Endodermal cell (in vitro differentiated cells): ENCODE results near the gene CHRDL2. TPM values are rescaled to one million over a fixed set of nuclear protein-coding genes. Genes with fewer than 3 reads are reported as not detected.
"Not testable (repeated sequence)": the region's sequence is repeated elsewhere in the genome, so short reads cannot be mapped to it uniquely, and the experiment has no call there.

Experiments
- DNase-seq: peaks from one replicate; pipeline ENCODE4 v3.0.0-alpha.2; 2017
- H3K27ac ChIP-seq: 2 replicates; pipeline ENCODE4 v1.5.1; 2013; ENCODE audit warnings: mild to moderate bottlenecking, low read depth, low read length, moderate library complexity
- H3K27me3 ChIP-seq: 2 replicates; pipeline ENCODE4 v1.6.1; 2013; ENCODE audit warnings: mild to moderate bottlenecking, low read length, moderate library complexity; ENCODE audit not compliant: insufficient read depth, control insufficient read depth, poor library complexity, severe bottlenecking
- H3K36me3 ChIP-seq: 2 replicates; pipeline ENCODE4 v1.7.0; 2013; ENCODE audit warnings: mild to moderate bottlenecking, low read length, moderate library complexity; ENCODE audit not compliant: control insufficient read depth, insufficient read depth
- H3K4me1 ChIP-seq: one replicate; pipeline ENCODE4 v1.7.0; 2013; ENCODE audit warnings: low read length; ENCODE audit not compliant: control insufficient read depth, insufficient read depth
- H3K4me3 ChIP-seq: 2 replicates; pipeline ENCODE4 v1.5.1; 2013; ENCODE audit warnings: mild to moderate bottlenecking, low read length, moderate library complexity
- H3K9ac ChIP-seq: 2 replicates; pipeline ENCODE4 v1.6.1; 2013; ENCODE audit warnings: mild to moderate bottlenecking, low read length, moderate library complexity; ENCODE audit not compliant: poor library complexity, severe bottlenecking; ENCODE audit errors: extremely low read depth
- H3K9me3 ChIP-seq: 2 replicates; pipeline ENCODE4 v1.6.1; 2013; ENCODE audit warnings: mild to moderate bottlenecking, low read length, moderate library complexity; ENCODE audit not compliant: control insufficient read depth
- H3K27ac Mint-ChIP-seq: 2 replicates; pipeline ENCODE4 v1.8.0; 2020; ENCODE audit warnings: mixed read lengths
- H3K27me3 Mint-ChIP-seq: 2 replicates; pipeline ENCODE4 v1.8.0; 2021; ENCODE audit warnings: mild to moderate bottlenecking, mixed read lengths; ENCODE audit not compliant: insufficient read depth
- H3K36me3 Mint-ChIP-seq: 2 replicates; pipeline ENCODE4 v1.8.0; 2020; ENCODE audit warnings: low read depth, mixed read lengths
- H3K4me1 Mint-ChIP-seq: 2 replicates; pipeline ENCODE4 v1.8.0; 2020; ENCODE audit warnings: mixed read lengths
- H3K4me3 Mint-ChIP-seq: 2 replicates; pipeline ENCODE4 v1.8.0; 2020; ENCODE audit warnings: mild to moderate bottlenecking, moderate library complexity, mixed read lengths
- H3K9me3 Mint-ChIP-seq: 2 replicates; pipeline ENCODE4 v1.8.0; 2020; ENCODE audit warnings: mild to moderate bottlenecking, mixed read lengths
- CTCF ChIP-seq: fragments of 200-600 bp; sonication (generic); conservative IDR thresholded peaks from 2 replicates; pipeline ENCODE4 v1.5.0; 2021; ENCODE audit warnings: antibody characterized with exemption, mild to moderate bottlenecking
- WGBS, 2 experiments: methylation state at CpG; one replicate each; pipeline versions ENCODE4 v1.1.5 to v1.1.7; 2013; ENCODE audit warnings: missing lambda C conversion rate in 2 of 2, mixed read lengths in 1 of 2; ENCODE audit not compliant: insufficient coverage in 1 of 2, insufficient read length in 1 of 2; 5-methylcytosine and 5-hydroxymethylcytosine counted together
- total RNA-seq, 2 donors: library from RNA; stranded (reverse); fragmentation: NEBNext Ultra II Directional in 1 of 2; extraction: Animal tissue kit (Norgen Biotek cat#: 25700) in 1 of 2; gene quantifications; 2 replicates in 1 of 2; 3 replicates in 1 of 2; pipeline ENCODE4 v1.2.1, GENCODE V29; 2021

CHRDL2 gene
- total RNA-seq, 2 donors from 2014 or later = 0.44 to 1.2 TPM

GRCh38 chr11:74770456-74770855 lies 39.2 kb upstream of the CHRDL2 start:
- no peak overlapping the region for H3K9ac ChIP-seq
- H3K4me1 Mint-ChIP-seq = peaks cover 8% of the 10 kb centered on the region
- H3K4me1 ChIP-seq = no peaks in the 10 kb centered on the region
- H3K9me3 Mint-ChIP-seq = no peaks in the 10 kb centered on the region
- DNase-seq = no peak
- no peak overlapping the region for H3K4me3 ChIP-seq
- H3K27me3 Mint-ChIP-seq = no peaks in the 10 kb centered on the region
- no peaks in the 10 kb centered on the region for H3K36me3 Mint-ChIP-seq
- H3K36me3 ChIP-seq = no peaks in the 10 kb centered on the region
- no peaks in the 10 kb centered on the region for H3K27me3 ChIP-seq
- no peak overlapping the region for H3K4me3 Mint-ChIP-seq
- no peak overlapping the region for H3K27ac Mint-ChIP-seq
- no peak for TF ChIP-seq CTCF
- no peaks in the 10 kb centered on the region for H3K9me3 ChIP-seq
- WGBS, 2 experiments = 97 to 100% methylated on average over 1 to 5 of the region's 5 CpGs
- no peak overlapping the region for H3K27ac ChIP-seq

- DNase-seq = no peak
- Histone ChIP-seq H3K36me3 (peaks cover 10% of the 10 kb centered on the region), H3K4me1 (no peaks in the 10 kb centered on the region), H3K27me3 (no peaks in the 10 kb centered on the region), H3K27ac (no peak overlapping the region), H3K9ac (no peak overlapping the region), H3K4me3 (no peak overlapping the region), H3K9me3 (peaks cover 8% of the 10 kb centered on the region)
- Mint-ChIP-seq H3K27me3 (no peaks in the 10 kb centered on the region), H3K4me3 (no peak overlapping the region), H3K9me3 (no peaks in the 10 kb centered on the region), H3K27ac (no peak overlapping the region), H3K36me3 (peaks cover 8% of the 10 kb centered on the region), H3K4me1 (peaks cover 6% of the 10 kb centered on the region)
- WGBS, 2 experiments = 94 to 100% methylated on average over 2 of the region's 2 CpGs
- TF ChIP-seq CTCF = no peak
Observed at GRCh38 chr11:74769055-74769707, 38.0 kb upstream of the CHRDL2 start.

- H3K27ac Mint-ChIP-seq, DNase-seq, H3K9me3 Mint-ChIP-seq, H3K27ac ChIP-seq, H3K4me3 Mint-ChIP-seq, H3K9ac ChIP-seq, H3K27me3 Mint-ChIP-seq, H3K4me1 Mint-ChIP-seq, H3K4me1 ChIP-seq, H3K27me3 ChIP-seq, H3K4me3 ChIP-seq: not testable (repeated sequence)
- H3K9me3 ChIP-seq = peaks cover 18% of the 10 kb centered on the region
- H3K36me3 ChIP-seq = peaks cover 18% of the 10 kb centered on the region
- WGBS, 2 experiments = 94 to 98% methylated on average over 8 to 9 of the region's 9 CpGs
- peaks cover 16% of the 10 kb centered on the region for H3K36me3 Mint-ChIP-seq
Observed at GRCh38 chr11:74768172-74768651, 37.0 kb upstream of the CHRDL2 start.
